HG02840 (cell line): ENCODE data around the gene FGF18.

Experiments
- ATAC-seq: cut with Tn5 transposase; IDR thresholded peaks from one replicate; pipeline ENCODE4 v1.9.1; 2021; ENCODE audit warnings: mild to moderate bottlenecking, moderate library complexity, moderate number of reproducible peaks; ENCODE audit not compliant: unreplicated experiment, low FRiP score

FGF18 gene

GRCh38 chr5:171462928-171463861 is 43.7 kb downstream of the FGF18 start:
- ATAC-seq, result no peak

- no peak for ATAC-seq
Measured at GRCh38 chr5:171463862-171464229, 44.4 kb downstream of the FGF18 start.

GRCh38 chr5:171464829-171465228 is 45.4 kb downstream of the FGF18 start:
- ATAC-seq, result no peak

- no peak for ATAC-seq
Measured at GRCh38 chr5:171467107-171467506, 47.7 kb downstream of the FGF18 start.

GRCh38 chr5:171469326-171469725 is 49.9 kb downstream of the FGF18 start:
- no peak for ATAC-seq

- ATAC-seq, result no peak
Measured at GRCh38 chr5:171470420-171470819, 51.0 kb downstream of the FGF18 start.

GRCh38 chr5:171474230-171474813 is 54.9 kb downstream of the FGF18 start:
- no peak for ATAC-seq

- no peak for ATAC-seq
Measured at GRCh38 chr5:171475596-171475995, 56.1 kb downstream of the FGF18 start.

- no peak for ATAC-seq
Measured at GRCh38 chr5:171476701-171477100, 57.3 kb downstream of the FGF18 start.

- ATAC-seq, result no peak
Measured at GRCh38 chr5:171477101-171477500, 57.7 kb downstream of the FGF18 start.

GRCh38 chr5:171477666-171478065 is 58.2 kb downstream of the FGF18 start:
- ATAC-seq, result no peak

- no peak for ATAC-seq
Measured at GRCh38 chr5:171478946-171479775, 59.7 kb downstream of the FGF18 start.

- ATAC-seq, result no peak
Measured at GRCh38 chr5:171479776-171480125, 60.3 kb downstream of the FGF18 start.

GRCh38 chr5:171480239-171480638 is 60.8 kb downstream of the FGF18 start:
- no peak for ATAC-seq

- ATAC-seq, result no peak
Measured at GRCh38 chr5:171481571-171482433, 62.4 kb downstream of the FGF18 start.

- no peak for ATAC-seq
Measured at GRCh38 chr5:171482434-171482730, 62.9 kb downstream of the FGF18 start.

GRCh38 chr5:171483551-171484135 is 64.2 kb downstream of the FGF18 start:
- ATAC-seq, result no peak

GRCh38 chr5:171484460-171484899 is 65.0 kb downstream of the FGF18 start:
- no peak for ATAC-seq

- ATAC-seq, result no peak
Measured at GRCh38 chr5:171485668-171486067, 66.2 kb downstream of the FGF18 start.

GRCh38 chr5:171486613-171487012 is 67.2 kb downstream of the FGF18 start:
- ATAC-seq, result no peak
